K562 (cell line): ENCODE results near the gene POR. TPM values are rescaled to one million over a fixed set of nuclear protein-coding genes. Genes with fewer than 3 reads are reported as not detected.

Experiments used
- CBFA2T2 ChIP-seq: fragments of 450-650 bp; conservative IDR thresholded peaks from 2 replicates; pipeline ENCODE4 v1.6.1; 2017; ENCODE audit warnings: mild to moderate bottlenecking
- CBFB ChIP-seq: sonication (generic); formaldehyde crosslinking; IDR thresholded peaks from 2 replicates; pipeline ENCODE4 v1.4.0; 2020; ENCODE audit warnings: mild to moderate bottlenecking, missing genetic modification reagents
- CTBP1 ChIP-seq: fragments of 450-650 bp; IDR thresholded peaks from 2 replicates; pipeline ENCODE4 v1.6.1; 2016; ENCODE audit warnings: borderline replicate concordance
- ETV5 ChIP-seq: sonication (generic); formaldehyde crosslinking; IDR thresholded peaks from 2 replicates; pipeline ENCODE4 v1.4.0; 2020; ENCODE audit warnings: low read depth, mild to moderate bottlenecking, missing genetic modification reagents
- FOXK1 ChIP-seq: sonication (generic); formaldehyde crosslinking; IDR thresholded peaks from 2 replicates; pipeline ENCODE4 v1.8.0; 2022; ENCODE audit warnings: missing genetic modification reagents, mild to moderate bottlenecking, borderline replicate concordance
- LARP7 ChIP-seq: fragments of 450-650 bp; IDR thresholded peaks from 2 replicates; pipeline ENCODE4 v1.6.1; 2016
- PRPF4 ChIP-seq: fragments of 200-400 bp; formaldehyde crosslinking; IDR thresholded peaks from one replicate; pipeline ENCODE4 v1.6.1; 2017; ENCODE audit warnings: low read length, low read depth, mild to moderate bottlenecking; ENCODE audit not compliant: insufficient read depth, poor library complexity, severe bottlenecking
- RCOR1 ChIP-seq, 2 experiments: IDR thresholded peaks; 2 replicates each; pipeline ENCODE4 v1.6.1; 2012; ENCODE audit warnings: low read depth in 2 of 2, low read length in 2 of 2, borderline replicate concordance in 1 of 2, improper control_type of control experiment in 1 of 2
- XRCC5 ChIP-seq: fragments of 200-400 bp; formaldehyde crosslinking; IDR thresholded peaks from 2 replicates; pipeline ENCODE4 v1.6.1; 2017; ENCODE audit warnings: low read depth, mild to moderate bottlenecking, low read length
- ZBED1 ChIP-seq: IDR thresholded peaks from 2 replicates; pipeline ENCODE4 v1.6.1; 2014
- ZNF766 ChIP-seq: fragments of 200-800 bp; sonication (Bioruptor generic); conservative IDR thresholded peaks from 2 replicates; pipeline ENCODE4 v1.6.1; 2016; ENCODE audit warnings: missing genetic modification characterization, missing compliant biosample characterization
- ZNF77 ChIP-seq: fragments of 250-450 bp; sonication (Bioruptor Pico); IDR thresholded peaks from 2 replicates; pipeline ENCODE4 v1.5.0; 2020
- polyA plus RNA-seq, 8 experiments: library from polyadenylated mRNA; depleted of rRNA in 4 of 8; stranded (reverse) in 5 of 8; unstranded in 3 of 8; fragments of >200 nt; fragmentation: Nextera tagmentation in 2 of 8; fragmentation: Illumina TruSeq in 1 of 8; extraction: Ambion mirVana in 2 of 8; extraction: Trizol in 1 of 8; gene quantifications; 2 replicates each; pipeline versions ENCODE4 v1.2.1 to v1.2.3, GENCODE V29; 2011 to 2014; ENCODE audit warnings: inconsistent platforms in 1 of 8, missing spikeins in 1 of 8
- total RNA-seq, 7 experiments: library from RNA; depleted of rRNA in 6 of 7; stranded (reverse); fragments of >200 nt in 6 of 7; fragmentation: Illumina TruSeq in 2 of 7; extraction: Trizol in 2 of 7; gene quantifications; 2 replicates each; pipeline versions ENCODE4 v1.2.1 to v1.2.3, GENCODE V29; 2011 to 2021; ENCODE audit warnings: low replicate concordance in 1 of 7
- TF ChIP-seq, protein P1 (sequence below): fragments of 450-650 bp; IDR thresholded peaks from 2 replicates; pipeline ENCODE4 v1.7.1; 2018; ENCODE audit warnings: mild to moderate bottlenecking, low read depth; ENCODE audit not compliant: partially characterized antibody
- TF ChIP-seq, protein P2 (sequence below): sonication (generic); formaldehyde crosslinking; IDR thresholded peaks from 2 replicates; pipeline ENCODE4 v1.4.0; 2020; ENCODE audit warnings: mild to moderate bottlenecking, missing genetic modification reagents
- TF ChIP-seq, protein P3 (sequence below): fragments of 450-650 bp; IDR thresholded peaks from 2 replicates; pipeline ENCODE4 v1.6.1; 2018; ENCODE audit not compliant: partially characterized antibody
- TF ChIP-seq, protein P4 (sequence below): fragments of 450-650 bp; formaldehyde crosslinking; IDR thresholded peaks from 2 replicates; pipeline ENCODE4 v1.4.0; 2020; ENCODE audit warnings: mild to moderate bottlenecking, moderate library complexity

POR gene
- total and polyA plus RNA-seq, 9 of the 15 experiments (the other 6 are each of a cell fraction or from before 2014, with no cell fraction given) = 4.7 to 142 (median 40.8) TPM

DNA sequence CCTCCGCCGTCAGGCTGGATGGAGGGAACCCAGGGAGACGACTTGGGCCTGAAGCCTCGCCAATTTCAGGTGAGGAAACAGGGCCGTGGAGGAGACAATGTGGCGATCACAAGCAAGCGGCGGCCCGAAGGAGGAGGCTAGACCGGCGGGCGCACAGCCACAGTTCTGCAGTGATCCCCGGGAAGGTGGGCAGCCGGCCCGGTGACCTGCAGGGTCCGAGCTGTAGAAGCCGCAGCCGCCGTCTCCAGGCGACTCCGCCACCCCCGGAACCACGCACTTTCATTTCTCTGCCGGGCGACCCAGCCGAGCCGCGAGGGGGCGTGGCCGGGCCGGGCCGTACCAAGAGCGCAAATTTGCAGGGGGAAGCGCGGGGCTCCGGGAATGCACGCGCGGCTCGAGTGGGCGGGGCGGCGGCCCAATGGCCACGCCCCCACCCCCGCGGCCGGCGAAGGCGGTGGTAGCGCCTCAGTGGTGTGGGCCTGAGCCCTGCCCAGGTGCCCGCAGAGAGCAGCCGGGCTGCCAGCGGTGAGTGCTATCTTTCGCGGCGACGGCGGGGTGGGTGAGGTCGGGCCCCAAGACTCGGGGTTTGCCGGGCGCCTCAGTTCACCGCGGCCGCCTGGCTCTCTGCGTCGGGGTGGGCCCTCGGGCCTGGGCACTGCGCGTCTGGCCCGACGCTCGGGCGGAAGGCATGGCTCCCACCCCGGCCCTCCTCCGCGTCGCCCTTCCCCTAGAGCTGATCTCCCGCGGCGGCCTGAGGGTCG is at the start of gene POR (continued):
- TF ChIP-seq, protein P1, sequence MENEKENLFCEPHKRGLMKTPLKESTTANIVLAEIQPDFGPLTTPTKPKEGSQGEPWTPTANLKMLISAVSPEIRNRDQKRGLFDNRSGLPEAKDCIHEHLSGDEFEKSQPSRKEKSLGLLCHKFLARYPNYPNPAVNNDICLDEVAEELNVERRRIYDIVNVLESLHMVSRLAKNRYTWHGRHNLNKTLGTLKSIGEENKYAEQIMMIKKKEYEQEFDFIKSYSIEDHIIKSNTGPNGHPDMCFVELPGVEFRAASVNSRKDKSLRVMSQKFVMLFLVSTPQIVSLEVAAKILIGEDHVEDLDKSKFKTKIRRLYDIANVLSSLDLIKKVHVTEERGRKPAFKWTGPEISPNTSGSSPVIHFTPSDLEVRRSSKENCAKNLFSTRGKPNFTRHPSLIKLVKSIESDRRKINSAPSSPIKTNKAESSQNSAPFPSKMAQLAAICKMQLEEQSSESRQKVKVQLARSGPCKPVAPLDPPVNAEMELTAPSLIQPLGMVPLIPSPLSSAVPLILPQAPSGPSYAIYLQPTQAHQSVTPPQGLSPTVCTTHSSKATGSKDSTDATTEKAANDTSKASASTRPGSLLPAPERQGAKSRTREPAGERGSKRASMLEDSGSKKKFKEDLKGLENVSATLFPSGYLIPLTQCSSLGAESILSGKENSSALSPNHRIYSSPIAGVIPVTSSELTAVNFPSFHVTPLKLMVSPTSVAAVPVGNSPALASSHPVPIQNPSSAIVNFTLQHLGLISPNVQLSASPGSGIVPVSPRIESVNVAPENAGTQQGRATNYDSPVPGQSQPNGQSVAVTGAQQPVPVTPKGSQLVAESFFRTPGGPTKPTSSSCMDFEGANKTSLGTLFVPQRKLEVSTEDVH = no peak
- TF ChIP-seq ETV5 (CRISPR knock-in tag) = no peak
- TF ChIP-seq, protein P2, sequence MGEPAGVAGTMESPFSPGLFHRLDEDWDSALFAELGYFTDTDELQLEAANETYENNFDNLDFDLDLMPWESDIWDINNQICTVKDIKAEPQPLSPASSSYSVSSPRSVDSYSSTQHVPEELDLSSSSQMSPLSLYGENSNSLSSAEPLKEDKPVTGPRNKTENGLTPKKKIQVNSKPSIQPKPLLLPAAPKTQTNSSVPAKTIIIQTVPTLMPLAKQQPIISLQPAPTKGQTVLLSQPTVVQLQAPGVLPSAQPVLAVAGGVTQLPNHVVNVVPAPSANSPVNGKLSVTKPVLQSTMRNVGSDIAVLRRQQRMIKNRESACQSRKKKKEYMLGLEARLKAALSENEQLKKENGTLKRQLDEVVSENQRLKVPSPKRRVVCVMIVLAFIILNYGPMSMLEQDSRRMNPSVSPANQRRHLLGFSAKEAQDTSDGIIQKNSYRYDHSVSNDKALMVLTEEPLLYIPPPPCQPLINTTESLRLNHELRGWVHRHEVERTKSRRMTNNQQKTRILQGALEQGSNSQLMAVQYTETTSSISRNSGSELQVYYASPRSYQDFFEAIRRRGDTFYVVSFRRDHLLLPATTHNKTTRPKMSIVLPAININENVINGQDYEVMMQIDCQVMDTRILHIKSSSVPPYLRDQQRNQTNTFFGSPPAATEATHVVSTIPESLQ (CRISPR knock-in tag) = peak; percentile 61; the same call in 1 of the 2 replicates
- TF ChIP-seq, protein P3, sequence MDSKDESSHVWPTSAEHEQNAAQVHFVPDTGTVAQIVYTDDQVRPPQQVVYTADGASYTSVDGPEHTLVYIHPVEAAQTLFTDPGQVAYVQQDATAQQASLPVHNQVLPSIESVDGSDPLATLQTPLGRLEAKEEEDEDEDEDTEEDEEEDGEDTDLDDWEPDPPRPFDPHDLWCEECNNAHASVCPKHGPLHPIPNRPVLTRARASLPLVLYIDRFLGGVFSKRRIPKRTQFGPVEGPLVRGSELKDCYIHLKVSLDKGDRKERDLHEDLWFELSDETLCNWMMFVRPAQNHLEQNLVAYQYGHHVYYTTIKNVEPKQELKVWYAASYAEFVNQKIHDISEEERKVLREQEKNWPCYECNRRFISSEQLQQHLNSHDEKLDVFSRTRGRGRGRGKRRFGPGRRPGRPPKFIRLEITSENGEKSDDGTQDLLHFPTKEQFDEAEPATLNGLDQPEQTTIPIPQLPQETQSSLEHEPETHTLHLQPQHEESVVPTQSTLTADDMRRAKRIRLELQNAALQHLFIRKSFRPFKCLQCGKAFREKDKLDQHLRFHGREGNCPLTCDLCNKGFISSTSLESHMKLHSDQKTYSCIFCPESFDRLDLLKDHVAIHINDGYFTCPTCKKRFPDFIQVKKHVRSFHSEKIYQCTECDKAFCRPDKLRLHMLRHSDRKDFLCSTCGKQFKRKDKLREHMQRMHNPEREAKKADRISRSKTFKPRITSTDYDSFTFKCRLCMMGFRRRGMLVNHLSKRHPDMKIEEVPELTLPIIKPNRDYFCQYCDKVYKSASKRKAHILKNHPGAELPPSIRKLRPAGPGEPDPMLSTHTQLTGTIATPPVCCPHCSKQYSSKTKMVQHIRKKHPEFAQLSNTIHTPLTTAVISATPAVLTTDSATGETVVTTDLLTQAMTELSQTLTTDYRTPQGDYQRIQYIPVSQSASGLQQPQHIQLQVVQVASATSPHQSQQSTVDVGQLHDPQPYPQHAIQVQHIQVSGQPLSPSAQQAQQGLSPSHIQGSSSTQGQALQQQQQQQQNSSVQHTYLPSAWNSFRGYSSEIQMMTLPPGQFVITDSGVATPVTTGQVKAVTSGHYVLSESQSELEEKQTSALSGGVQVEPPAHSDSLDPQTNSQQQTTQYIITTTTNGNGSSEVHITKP = peak; percentile 100
- peak; percentile 89 for TF ChIP-seq CTBP1
- TF ChIP-seq CBFB (CRISPR knock-in tag) = no peak
- TF ChIP-seq, protein P4, sequence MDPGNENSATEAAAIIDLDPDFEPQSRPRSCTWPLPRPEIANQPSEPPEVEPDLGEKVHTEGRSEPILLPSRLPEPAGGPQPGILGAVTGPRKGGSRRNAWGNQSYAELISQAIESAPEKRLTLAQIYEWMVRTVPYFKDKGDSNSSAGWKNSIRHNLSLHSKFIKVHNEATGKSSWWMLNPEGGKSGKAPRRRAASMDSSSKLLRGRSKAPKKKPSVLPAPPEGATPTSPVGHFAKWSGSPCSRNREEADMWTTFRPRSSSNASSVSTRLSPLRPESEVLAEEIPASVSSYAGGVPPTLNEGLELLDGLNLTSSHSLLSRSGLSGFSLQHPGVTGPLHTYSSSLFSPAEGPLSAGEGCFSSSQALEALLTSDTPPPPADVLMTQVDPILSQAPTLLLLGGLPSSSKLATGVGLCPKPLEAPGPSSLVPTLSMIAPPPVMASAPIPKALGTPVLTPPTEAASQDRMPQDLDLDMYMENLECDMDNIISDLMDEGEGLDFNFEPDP (CRISPR knock-in tag) = peak; percentile 89; the same call in 1 of the 2 replicates
- TF ChIP-seq ZBED1 = peak; percentile 40
- peak; percentile 87 for TF ChIP-seq XRCC5
- peak; percentile 69 for TF ChIP-seq PRPF4
- TF ChIP-seq ZNF77 (CRISPR knock-in tag) = no peak
- no peak for TF ChIP-seq LARP7
- peak in 1 of 2 experiments; percentile 69; a peak in 1 of 4 replicates for TF ChIP-seq RCOR1 (IDR thresholded peaks at IDR 0.05; ENCODE audit: borderline replicate concordance in 1 of 2, low read depth in 2 of 2, low read length in 2 of 2)
- peak; percentile 90; the same call in 1 of the 2 replicates for TF ChIP-seq FOXK1 (CRISPR knock-in tag)
- no peak for TF ChIP-seq CBFA2T2
- TF ChIP-seq ZNF766 = peak; percentile 73; the same call in 1 of the 2 replicates
